WTC11 (cell line): ENCODE measurements around the gene LYST.

Experiments used
- CTCF ChIP-seq: fragments of 200-600 bp; IDR thresholded peaks from 2 replicates; pipeline ENCODE4 v1.8.0; 2022; ENCODE audit warnings: antibody characterized with exemption
- ELF4 ChIP-seq: sonication (generic); formaldehyde crosslinking; IDR thresholded peaks from 2 replicates; pipeline ENCODE4 v1.8.1; 2022; ENCODE audit warnings: low read depth, mild to moderate bottlenecking, moderate library complexity, missing genetic modification reagents
- TF ChIP-seq, protein P1 (sequence below): sonication (generic); formaldehyde crosslinking; IDR thresholded peaks from 2 replicates; pipeline ENCODE4 v1.8.0; 2023; ENCODE audit warnings: missing genetic modification reagents, mild to moderate bottlenecking, borderline replicate concordance

- TF ChIP-seq CTCF (no peak), ELF4 (CRISPR knock-in tag) (no peak)
- TF ChIP-seq, protein P1, sequence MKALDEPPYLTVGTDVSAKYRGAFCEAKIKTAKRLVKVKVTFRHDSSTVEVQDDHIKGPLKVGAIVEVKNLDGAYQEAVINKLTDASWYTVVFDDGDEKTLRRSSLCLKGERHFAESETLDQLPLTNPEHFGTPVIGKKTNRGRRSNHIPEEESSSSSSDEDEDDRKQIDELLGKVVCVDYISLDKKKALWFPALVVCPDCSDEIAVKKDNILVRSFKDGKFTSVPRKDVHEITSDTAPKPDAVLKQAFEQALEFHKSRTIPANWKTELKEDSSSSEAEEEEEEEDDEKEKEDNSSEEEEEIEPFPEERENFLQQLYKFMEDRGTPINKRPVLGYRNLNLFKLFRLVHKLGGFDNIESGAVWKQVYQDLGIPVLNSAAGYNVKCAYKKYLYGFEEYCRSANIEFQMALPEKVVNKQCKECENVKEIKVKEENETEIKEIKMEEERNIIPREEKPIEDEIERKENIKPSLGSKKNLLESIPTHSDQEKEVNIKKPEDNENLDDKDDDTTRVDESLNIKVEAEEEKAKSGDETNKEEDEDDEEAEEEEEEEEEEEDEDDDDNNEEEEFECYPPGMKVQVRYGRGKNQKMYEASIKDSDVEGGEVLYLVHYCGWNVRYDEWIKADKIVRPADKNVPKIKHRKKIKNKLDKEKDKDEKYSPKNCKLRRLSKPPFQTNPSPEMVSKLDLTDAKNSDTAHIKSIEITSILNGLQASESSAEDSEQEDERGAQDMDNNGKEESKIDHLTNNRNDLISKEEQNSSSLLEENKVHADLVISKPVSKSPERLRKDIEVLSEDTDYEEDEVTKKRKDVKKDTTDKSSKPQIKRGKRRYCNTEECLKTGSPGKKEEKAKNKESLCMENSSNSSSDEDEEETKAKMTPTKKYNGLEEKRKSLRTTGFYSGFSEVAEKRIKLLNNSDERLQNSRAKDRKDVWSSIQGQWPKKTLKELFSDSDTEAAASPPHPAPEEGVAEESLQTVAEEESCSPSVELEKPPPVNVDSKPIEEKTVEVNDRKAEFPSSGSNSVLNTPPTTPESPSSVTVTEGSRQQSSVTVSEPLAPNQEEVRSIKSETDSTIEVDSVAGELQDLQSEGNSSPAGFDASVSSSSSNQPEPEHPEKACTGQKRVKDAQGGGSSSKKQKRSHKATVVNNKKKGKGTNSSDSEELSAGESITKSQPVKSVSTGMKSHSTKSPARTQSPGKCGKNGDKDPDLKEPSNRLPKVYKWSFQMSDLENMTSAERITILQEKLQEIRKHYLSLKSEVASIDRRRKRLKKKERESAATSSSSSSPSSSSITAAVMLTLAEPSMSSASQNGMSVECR, result no peak
Observed at GRCh38 chr1:235766794-235767285, 99.9 kb downstream of the LYST start.
